Activated CD8-positive, alpha-beta memory T cell treated with anti-CD3 and anti-CD28 coated beads, Interleukin-2, amount 50 U/mL, for 1 hour (primary cell): ENCODE data around the gene TMPRSS3.

Source experiments
- DNase-seq: peaks from one replicate; pipeline ENCODE4 v3.0.0-alpha.2; 2020; ENCODE audit errors: extremely low read depth

TMPRSS3 gene

GRCh38 chr21:42350927-42351426 is 44.9 kb downstream of the TMPRSS3 start, which contains the start of gene TFF2:
Gene TFF2 (minus strand): TSS chr21:42350994. CDS start chr21:42350957, 37 bp downstream.
- no peak for DNase-seq

DNA sequence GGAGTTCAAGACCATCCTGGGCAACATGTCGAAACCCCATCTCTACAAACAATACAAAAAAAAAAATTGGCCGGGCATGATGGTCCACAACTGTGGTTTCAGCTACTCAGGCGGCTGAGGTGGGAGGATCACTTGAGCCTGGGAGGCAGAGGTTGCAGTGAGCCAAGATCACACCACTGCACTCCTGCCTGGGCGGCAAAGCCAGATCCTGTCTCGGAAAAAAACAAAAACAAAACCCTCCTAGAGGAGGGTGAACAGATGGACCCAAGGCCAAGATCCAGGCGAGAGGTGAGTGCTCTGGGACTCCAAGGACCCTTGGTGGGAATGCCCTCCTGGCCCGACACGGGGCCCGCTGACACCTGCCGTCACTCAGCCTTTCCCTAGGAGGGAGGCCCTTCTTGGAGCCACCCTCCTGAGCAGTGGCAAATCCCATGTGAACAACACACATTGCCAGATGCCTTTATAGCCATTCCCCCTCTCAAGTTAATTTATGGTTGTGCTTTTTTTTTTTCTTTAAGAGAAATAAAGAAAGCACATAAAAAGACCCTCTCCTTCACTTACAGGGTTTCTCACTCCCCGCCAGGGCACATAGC is 45.4 kb downstream of the TMPRSS3 start:
- DNase-seq, result no peak

- DNase-seq, result no peak
Measured at GRCh38 chr21:42349420-42350317, 46.2 kb downstream of the TMPRSS3 start.

DNA sequence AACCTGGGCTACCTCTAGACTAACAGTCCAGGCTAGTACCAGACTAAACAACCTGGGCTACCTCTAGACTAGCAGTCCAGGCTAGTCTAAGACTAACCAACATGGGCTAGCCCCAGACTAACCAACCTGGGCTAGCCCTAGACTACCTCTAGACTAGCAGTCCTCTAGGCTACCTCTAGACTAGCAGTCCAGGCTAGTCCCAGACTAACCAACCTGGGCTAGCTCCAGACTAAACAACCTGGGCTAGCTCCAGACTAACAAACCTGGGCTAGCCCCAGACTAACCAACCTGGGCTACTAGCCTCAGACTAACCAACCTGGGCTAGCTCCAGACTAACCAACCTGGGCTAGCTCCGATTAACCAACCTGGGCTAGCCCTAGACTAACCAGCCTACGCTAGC is 47.1 kb downstream of the TMPRSS3 start:
- no peak for DNase-seq

DNA sequence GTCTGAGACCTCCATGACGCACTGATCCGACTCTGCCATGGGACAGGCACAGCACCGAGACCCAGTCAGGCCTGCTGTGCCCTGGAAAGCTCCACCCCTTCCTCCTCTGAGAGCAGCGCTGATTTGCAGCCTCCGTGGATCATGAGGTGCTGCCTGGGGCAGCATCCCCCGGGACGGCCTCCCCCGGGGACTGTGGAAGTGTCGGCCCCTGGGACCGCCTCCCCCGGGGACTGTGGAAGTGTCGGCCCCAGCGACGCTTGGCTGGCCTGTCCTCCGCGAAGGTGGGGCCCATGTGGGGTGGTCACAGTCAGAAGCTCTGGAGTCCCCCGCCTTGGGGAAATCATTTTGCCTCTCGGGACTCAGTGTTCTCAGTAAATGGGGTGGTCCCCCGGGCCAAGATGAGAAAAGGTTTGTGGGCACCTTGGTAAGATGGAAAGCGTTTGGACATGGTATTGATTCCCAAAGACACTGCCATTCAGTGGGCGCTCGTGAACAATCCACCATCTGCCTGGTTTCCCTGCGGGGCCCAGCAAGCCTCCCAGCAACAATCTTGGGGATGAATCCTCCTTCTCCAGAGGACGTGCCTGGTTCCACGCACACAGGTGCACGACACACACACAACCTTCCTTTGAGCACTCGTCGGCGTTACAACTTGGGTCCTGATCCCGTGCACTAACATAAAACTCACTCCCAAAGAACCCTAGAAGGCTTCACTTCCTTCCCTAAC is 48.1 kb downstream of the TMPRSS3 start:
- no peak for DNase-seq

DNA sequence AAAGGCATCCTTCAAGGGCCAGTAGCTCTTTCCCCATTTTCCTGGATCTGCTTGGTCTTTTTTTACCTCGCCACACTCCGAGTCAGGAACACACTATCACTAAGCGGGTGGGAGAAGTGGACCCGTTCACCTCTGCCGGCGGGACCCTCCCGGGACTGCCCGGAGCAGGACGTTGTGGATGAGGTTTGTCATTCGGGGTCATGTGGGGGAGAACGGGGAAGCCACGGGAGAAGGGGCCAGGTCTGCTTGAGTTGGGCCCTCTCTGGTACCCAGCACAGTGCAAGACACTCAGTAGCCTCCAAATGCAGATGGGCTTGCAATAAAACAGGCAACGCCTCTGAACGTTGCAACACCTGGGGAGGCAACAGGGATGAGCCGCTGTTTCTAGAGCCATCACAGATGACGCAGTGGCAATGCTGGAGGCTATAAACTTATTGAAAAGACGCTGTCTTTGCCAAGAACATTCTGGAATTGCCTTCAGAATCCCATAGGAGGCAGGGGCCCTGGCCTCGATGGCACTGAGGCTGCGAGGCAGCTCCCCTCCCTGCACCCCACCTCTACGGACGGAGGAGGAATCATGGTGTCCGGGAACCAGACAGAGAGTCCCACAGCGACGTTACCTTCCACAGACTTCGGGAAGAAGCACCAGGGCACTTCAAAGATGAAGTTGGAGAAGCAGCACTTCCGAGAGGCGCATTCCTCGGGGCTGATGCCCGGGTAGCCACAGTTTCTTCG is 48.8 kb downstream of the TMPRSS3 start:
- no peak for DNase-seq

GRCh38 chr21:42346441-42346840 is 49.4 kb downstream of the TMPRSS3 start:
- no peak for DNase-seq

GRCh38 chr21:42344631-42345030 is 51.2 kb downstream of the TMPRSS3 start:
- no peak for DNase-seq

DNA sequence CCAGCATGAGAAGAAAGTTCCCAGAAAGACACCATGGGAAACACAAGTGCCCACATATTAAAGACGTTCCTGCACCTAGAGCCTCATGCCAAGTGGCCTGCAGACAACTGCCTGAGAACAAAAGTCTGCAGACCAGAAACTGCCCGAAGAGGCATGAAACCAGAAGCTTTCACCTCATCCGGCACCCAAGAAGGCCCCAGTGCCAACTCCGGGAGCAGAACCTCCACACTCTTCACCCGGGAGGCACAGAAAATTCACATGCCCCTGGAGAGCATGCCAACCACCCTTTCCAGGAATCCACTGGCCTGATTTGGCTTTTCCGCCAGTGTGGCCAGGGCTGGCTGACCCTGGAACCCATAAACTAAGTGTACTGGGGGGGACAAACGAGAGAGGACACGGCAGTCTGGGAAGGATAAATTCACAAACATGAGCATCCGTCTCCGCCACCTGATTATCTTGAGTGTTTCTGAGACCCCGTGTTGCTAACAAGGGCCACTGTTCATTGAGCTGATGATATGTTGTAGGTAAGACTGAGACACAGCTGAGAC is 51.8 kb downstream of the TMPRSS3 start:
- DNase-seq, result no peak

DNA sequence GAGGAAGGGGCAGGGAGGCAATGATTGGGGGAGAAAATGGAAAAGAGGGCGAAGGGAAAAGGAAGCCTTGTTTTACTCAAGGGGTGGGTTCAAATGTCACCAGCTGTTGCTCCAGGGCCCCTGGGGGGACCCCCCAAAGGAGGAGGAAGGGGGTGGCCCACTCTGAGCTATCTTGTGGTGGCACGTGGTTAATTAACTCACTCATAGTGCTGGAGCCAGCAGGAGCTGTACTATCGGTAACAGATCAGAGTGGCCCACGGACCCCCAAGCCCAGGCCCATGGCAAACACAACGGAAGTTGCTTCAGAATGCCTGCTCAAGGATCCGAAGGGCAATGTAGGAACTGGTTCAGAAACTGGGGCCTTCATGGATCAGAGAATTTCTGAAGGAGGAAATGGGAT is 52.3 kb downstream of the TMPRSS3 start:
- no peak for DNase-seq

DNA sequence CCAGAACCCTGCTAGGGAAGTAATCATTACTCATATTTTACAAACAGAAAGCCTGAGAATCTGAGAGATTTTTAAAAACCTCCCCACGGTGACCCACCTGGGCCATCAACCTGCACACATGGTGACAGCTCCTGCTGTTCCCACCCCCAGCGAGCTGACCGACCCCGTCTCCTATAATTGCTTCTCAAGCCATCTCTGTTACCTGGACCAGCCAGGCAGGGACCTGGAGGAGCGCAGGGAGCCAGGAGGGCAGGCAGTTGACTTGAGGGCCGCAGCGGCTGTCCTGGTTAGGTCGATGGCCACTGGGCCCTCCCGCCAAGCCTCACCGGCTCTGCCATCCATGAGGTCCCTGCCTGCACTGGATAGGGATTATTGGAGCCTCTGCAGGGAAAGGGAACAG is 52.8 kb downstream of the TMPRSS3 start:
- DNase-seq, result no peak

- DNase-seq, result no peak
Measured at GRCh38 chr21:42341776-42342542, 53.9 kb downstream of the TMPRSS3 start.

DNA sequence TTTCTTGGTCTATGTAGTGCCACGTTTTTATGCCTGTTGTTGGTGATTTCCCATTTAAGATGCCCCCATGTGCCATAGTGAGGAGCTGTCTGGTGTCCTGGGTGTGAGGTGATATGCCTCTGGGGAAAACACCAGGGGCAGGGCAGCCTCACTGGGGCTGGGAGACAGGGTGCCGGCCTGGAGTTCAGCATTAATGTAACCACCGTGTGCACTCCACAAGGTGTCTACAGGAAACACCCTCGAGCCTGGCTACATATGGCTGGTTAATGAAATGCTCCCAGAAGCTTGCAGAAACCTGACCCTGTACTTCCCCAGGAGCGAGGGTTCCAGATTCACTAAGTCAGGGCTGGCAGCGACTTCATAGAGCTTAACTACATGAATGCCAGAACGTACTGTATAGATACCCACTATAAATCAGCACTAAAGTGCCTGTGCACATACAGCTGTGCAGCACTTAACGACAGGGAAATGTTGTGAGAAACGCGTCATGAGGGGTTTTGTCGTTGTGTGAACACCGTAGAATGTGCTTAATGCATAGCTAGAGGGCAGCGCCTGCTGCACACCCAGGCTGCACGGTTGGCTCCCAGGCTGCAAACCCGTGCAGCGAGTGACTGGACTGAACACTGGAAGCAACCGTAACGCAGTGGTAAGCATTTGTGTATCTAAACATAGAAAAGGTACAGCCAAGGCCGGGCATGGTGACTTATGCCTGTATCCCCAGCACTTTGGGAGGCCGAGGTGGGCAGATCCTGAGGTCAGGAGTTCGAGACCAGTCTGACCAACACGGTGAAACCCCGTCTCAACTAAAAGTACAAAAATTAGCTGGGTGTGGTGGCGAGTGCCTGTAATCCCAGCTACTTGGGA is 55.4 kb downstream of the TMPRSS3 start:
- DNase-seq, result no peak

- DNase-seq, result no peak
Measured at GRCh38 chr21:42338729-42339715, 56.8 kb downstream of the TMPRSS3 start.

DNA sequence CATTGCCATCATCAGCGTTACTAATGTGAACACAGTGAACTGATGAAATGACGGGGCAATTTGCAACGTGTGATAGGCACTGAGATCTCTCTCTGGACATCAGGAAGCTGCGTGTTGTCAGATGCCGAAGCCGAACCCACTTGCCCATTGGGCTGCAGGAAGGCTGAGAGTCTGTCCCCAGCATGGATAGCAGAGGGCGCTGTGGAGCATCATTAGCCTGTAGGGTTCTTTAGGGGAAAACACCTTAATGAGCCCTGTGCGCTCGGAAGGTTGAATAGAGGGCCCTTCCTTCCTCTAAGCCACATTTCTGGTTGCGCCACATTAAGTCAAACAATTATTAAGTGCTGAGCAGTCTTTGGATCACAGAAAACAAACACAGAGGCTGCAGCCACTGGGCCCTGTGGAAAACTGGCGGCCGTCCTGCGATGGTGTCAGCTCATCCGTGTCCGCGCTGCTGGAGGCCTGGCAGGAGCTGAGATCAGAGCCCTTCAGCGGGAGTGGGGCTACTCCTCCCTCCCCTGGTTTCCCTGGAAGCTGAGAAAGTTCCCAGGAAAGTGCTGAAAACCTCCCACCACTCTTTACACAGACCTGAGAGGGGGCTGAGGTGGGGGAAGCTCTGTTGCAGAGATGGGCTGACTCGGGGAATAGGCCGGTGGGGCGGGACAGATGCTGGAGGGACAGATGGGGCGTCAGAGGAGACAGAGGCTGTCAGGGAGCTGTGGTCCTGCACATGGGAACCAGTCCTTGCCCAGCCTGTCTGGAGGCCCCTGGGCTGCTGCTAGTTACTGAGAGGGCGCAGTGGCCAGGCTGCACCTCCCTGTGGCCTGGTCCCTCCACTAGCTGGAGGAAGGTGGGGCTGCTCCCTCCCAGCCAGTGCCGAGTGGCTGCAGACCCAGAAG is 57.8 kb downstream of the TMPRSS3 start:
- DNase-seq, result peak; percentile 66

- DNase-seq, result no peak
Measured at GRCh38 chr21:42337276-42337675, 58.6 kb downstream of the TMPRSS3 start.

- DNase-seq, result no peak
Measured at GRCh38 chr21:42336054-42336453, 59.8 kb downstream of the TMPRSS3 start.
